ENCODE results near the gene HOXA9.

GRCh38 chr7:27186668-27187474 is 21.5 kb upstream of the HOXA9 start:
- no peak for TF ChIP-seq CTCF (IDR thresholded peaks at IDR 0.05)
- TF ChIP-seq POLR2A (IDR thresholded peaks at IDR 0.05), result no peak
